Lung (tissue), 12 donors: ENCODE measurements around the gene RYK. TPM values are rescaled to one million over a fixed set of nuclear protein-coding genes. Genes with fewer than 3 reads are reported as not detected.

ENCODE experiments used
- ATAC-seq: fragments of 200-7000 bp; cut with Tn5 transposase; one replicate; pipeline ENCODE4 v1.9.1; 2020; ENCODE audit warnings: moderate number of reproducible peaks; ENCODE audit not compliant: insufficient read depth, low FRiP score
- DNase-seq, 3 donors: peaks; one replicate each; pipeline ENCODE4 v3.0.0-alpha.2; 2013 to 2017
- H3K27ac ChIP-seq, 2 donors: one replicate each; pipeline ENCODE4 v1.5.1; 2013; ENCODE audit warnings: mild to moderate bottlenecking in 2 of 2, moderate library complexity in 2 of 2, control low read depth in 1 of 2, inconsistent platforms in 1 of 2, low read depth in 1 of 2, low read length in 1 of 2
- H3K27me3 ChIP-seq, 3 donors: one replicate each; pipeline ENCODE4 v1.5.1; 2013; ENCODE audit warnings: low read length in 2 of 3; ENCODE audit not compliant: control insufficient read depth in 3 of 3, insufficient read depth in 3 of 3
- H3K36me3 ChIP-seq, 4 donors: one replicate each; pipeline ENCODE4 v1.5.1; 2013; ENCODE audit warnings: low read length in 4 of 4, mild to moderate bottlenecking in 1 of 4, moderate library complexity in 1 of 4; ENCODE audit not compliant: control insufficient read depth in 4 of 4, insufficient read depth in 4 of 4
- H3K4me1 ChIP-seq, 5 donors: one replicate each; pipeline ENCODE4 v1.5.1; 2013; ENCODE audit warnings: low read length in 5 of 5, mild to moderate bottlenecking in 2 of 5, moderate library complexity in 1 of 5; ENCODE audit not compliant: control insufficient read depth in 5 of 5, insufficient read depth in 5 of 5
- H3K4me3 ChIP-seq: one replicate; pipeline ENCODE4 v1.5.1; 2013; ENCODE audit warnings: mild to moderate bottlenecking, control low read depth, moderate library complexity
- H3K9ac ChIP-seq, 2 donors: one replicate each; pipeline ENCODE4 v1.5.1; 2013; ENCODE audit warnings: low read length in 2 of 2, control low read depth in 1 of 2; ENCODE audit not compliant: insufficient read depth in 1 of 2
- H3K9me3 ChIP-seq, 4 donors: one replicate each; pipeline ENCODE4 v1.5.1; 2013; ENCODE audit warnings: low read length in 3 of 4, mild to moderate bottlenecking in 1 of 4, moderate library complexity in 1 of 4; ENCODE audit not compliant: control insufficient read depth in 4 of 4, insufficient read depth in 3 of 4
- WGBS, 2 donors: extraction: QIAGEN DNeasy Blood & Tissue Kit; methylation state at CpG; one replicate each; pipeline ENCODE4 v1.1.7; 2013; 5-methylcytosine and 5-hydroxymethylcytosine counted together
- polyA plus RNA-seq, 2 donors: library from polyadenylated mRNA; stranded (reverse); fragments of 200-250 nt; gene quantifications; one replicate each; pipeline ENCODE4 v1.2.1, GENCODE V29; 2013
- total RNA-seq, 2 donors: library from RNA; depleted of rRNA in 1 of 2; stranded (reverse); fragments of >200 nt in 1 of 2; gene quantifications; one replicate each; pipeline ENCODE4 v1.2.1, GENCODE V29; 2014 to 2021
- TF ChIP-seq, protein P1 (sequence below): IDR thresholded peaks from 2 replicates; pipeline ENCODE4 v1.5.1; 2012; ENCODE audit warnings: mild to moderate bottlenecking; ENCODE audit errors: control extremely low read depth, extremely low read depth
- donor health status: control.
- donor health status: control.
- donor health status: Bipolar disorder and iron deficiency.
- donor health status: healthy.
- donor health status: DM: yes; HTN: yes; CAD: no.

The RYK gene
- total and polyA plus RNA-seq, 4 donors, result 22.1 to 132 (median 29.0) TPM

DNA sequence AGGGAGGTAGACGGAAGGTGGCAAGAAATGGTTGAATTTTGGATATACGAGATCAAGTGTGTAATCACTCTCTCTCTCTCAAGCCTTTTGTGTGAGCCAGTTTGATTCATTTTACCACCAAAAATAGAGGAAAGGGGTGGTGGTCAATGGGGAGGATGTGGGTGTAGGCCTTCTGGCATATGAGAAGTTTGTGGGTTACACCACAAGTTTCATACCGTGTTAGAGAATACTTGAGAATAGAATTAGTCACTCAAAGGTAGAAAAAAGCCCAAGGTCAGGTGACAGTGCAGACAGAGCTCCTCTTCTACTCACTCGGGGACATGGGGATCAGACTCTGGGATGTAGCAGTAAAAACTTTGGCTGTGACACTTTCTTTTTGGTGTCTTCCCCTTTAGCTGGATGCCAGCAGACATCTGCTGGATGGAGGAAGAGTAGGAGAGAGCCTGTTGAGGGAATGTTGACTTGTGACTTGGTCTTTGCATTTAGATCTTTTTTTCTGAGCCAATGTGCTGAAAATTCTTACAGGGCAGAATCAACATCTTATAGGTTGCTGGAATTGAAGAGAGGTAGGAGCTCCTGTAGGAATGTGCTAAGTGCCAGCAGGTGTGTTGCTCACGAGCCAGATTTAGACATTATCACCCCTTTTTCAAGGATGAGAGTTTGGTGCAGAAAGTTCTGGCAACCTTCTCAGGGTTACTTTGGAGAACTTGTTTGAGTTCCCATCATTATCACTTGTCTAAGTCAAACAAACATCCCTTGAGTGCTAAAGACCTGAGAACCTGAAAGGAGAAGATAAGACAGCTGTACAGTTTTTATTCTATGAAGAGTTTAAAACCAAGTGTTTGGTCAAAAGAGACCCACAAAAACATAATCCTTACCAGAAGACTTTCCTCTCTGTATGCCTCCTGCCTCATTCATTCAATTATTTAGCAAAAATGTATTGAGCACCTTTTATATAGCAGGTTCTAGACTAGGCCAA, 43.9 kb upstream of the RYK start:
- H3K27ac ChIP-seq, result no peak overlapping the region
- no peak overlapping the region for H3K9ac ChIP-seq
- H3K27me3 ChIP-seq, result no peaks in the 10 kb centered on the region
- DNase-seq (no peak), ATAC-seq (peak; percentile 37)
- H3K36me3 ChIP-seq, result no peaks in the 10 kb centered on the region
- 46 to 55% methylated on average over 5 of the region's 5 CpGs for WGBS, 2 donors
- no peaks in the 10 kb centered on the region for H3K9me3 ChIP-seq
- TF ChIP-seq, protein P1, sequence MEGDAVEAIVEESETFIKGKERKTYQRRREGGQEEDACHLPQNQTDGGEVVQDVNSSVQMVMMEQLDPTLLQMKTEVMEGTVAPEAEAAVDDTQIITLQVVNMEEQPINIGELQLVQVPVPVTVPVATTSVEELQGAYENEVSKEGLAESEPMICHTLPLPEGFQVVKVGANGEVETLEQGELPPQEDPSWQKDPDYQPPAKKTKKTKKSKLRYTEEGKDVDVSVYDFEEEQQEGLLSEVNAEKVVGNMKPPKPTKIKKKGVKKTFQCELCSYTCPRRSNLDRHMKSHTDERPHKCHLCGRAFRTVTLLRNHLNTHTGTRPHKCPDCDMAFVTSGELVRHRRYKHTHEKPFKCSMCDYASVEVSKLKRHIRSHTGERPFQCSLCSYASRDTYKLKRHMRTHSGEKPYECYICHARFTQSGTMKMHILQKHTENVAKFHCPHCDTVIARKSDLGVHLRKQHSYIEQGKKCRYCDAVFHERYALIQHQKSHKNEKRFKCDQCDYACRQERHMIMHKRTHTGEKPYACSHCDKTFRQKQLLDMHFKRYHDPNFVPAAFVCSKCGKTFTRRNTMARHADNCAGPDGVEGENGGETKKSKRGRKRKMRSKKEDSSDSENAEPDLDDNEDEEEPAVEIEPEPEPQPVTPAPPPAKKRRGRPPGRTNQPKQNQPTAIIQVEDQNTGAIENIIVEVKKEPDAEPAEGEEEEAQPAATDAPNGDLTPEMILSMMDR, result no peak
- H3K4me1 ChIP-seq, result peaks cover 3 to 24% (median 7%) of the 10 kb centered on the region in 5 donors
- no peak overlapping the region for H3K4me3 ChIP-seq

DNA sequence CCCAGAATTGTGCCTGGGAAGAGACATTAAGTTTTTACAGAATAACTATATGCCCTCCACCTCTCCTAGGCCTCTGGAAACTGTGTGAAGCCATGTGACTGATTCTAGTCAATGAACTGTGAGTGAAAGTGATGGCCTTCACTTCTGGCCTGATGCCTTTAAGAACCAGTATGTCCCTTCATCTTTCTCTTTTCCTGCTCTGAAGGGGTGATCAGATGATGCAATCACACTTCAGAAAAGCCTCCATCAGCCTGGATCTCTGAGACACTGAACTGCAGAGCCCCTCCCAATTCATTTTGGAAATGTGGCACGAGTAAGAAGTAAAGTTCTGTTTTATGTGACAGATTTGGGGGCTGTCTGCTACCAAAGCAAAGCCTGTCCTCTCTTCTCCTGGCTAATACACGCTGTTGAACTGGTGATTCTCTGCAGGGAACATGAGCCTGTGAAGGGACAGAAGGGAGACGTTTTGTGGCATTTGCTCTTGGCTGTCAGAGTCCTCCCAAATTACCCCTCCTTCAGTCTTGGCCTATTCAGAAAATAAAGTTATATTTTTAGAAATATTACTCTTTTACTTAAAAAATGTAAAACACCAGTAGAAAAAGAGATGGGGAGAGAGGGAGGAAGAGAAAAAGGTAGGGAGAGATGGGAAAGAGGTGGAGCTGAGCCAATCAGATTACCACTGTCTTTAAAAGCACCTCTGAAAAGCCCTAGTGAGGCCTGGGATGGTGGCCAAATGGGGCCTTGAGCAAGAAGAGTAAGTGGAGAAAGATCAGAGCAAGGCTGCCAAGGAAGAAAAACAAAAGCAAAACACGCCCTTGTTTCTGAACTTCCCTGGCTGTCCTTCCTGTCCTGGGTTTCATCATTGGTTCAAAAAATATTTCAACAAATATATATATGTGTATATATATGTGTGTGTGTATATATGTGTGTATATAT, 40.9 kb upstream of the RYK start:
- Histone ChIP-seq H3K4me3 (no peak overlapping the region), H3K4me1 (peaks cover 3 to 28% (median 7%) of the 10 kb centered on the region in 5 donors), H3K36me3 (no peaks in the 10 kb centered on the region), H3K9me3 (no peaks in the 10 kb centered on the region), H3K27ac (peak overlapping the region; percentile 32 to 61), H3K9ac (peak overlapping the region in 1 of 2 donors; percentile 57), H3K27me3 (no peaks in the 10 kb centered on the region)
- 46 to 52% methylated on average over 4 of the region's 4 CpGs for WGBS, 2 donors
- DNase-seq (peak; percentile 89 to 98 (median 95)), ATAC-seq (peak; percentile 46)
- TF ChIP-seq, protein P1, result no peak

- no peak for DNase-seq
- H3K9ac ChIP-seq, result no peak overlapping the region
- no peaks in the 10 kb centered on the region for H3K27me3 ChIP-seq
- no peak for ATAC-seq
- TF ChIP-seq, protein P1, result no peak
- H3K27ac ChIP-seq, result no peak overlapping the region
- H3K4me1 ChIP-seq, result peaks cover 3 to 28% (median 7%) of the 10 kb centered on the region in 5 donors
- no peak overlapping the region for H3K4me3 ChIP-seq
- no peaks in the 10 kb centered on the region for H3K9me3 ChIP-seq
- H3K36me3 ChIP-seq, result no peaks in the 10 kb centered on the region
Observed at GRCh38 chr3:134287512-134287911, 36.9 kb upstream of the RYK start.
